ENCODE data around the gene DENND1A.

The DENND1A gene

GRCh38 chr9:123609844-123610243 lies 320.1 kb downstream of the DENND1A start:
- no peak overlapping the region for H3K27ac ChIP-seq (ENCODE audit: low read depth, low read length)
- H3K36me3 ChIP-seq (ENCODE audit: low read length) = no peaks in the 10 kb centered on the region
- no peak overlapping the region for H3K4me2 ChIP-seq (ENCODE audit: low read depth, low read length, poor library complexity, severe bottlenecking)
- TF ChIP-seq CTCF (IDR thresholded peaks at IDR 0.05; ENCODE audit: insufficient read depth, low read length, poor library complexity, severe bottlenecking) = no peak
- no peak for TF ChIP-seq EZH2phosphoT487 (conservative IDR thresholded peaks at IDR 0.05; ENCODE audit: low read length)
- no peaks in the 10 kb centered on the region for H3K79me2 ChIP-seq (ENCODE audit: insufficient read depth, low read length)
- no peak overlapping the region for H2AFZ ChIP-seq (ENCODE audit: low read depth, low read length, severe bottlenecking)
- H3K4me3 ChIP-seq (ENCODE audit: insufficient read depth, low read length, poor library complexity, severe bottlenecking) = no peak overlapping the region
- H3K27me3 ChIP-seq (ENCODE audit: low read length) = no peaks in the 10 kb centered on the region
- H3K9ac ChIP-seq (ENCODE audit: low read length) = no peak overlapping the region
- H3K9me2 ChIP-seq (replicated peaks; ENCODE audit: insufficient read depth, low read length) = no peaks in the 10 kb centered on the region
- no peaks in the 10 kb centered on the region for H3K9me3 ChIP-seq (ENCODE audit: insufficient read depth, low read length)
- no peaks in the 10 kb centered on the region for H4K20me1 ChIP-seq (ENCODE audit: low read depth, low read length)
- H3F3A ChIP-seq (ENCODE audit: insufficient read depth) = no peaks in the 10 kb centered on the region

DNA sequence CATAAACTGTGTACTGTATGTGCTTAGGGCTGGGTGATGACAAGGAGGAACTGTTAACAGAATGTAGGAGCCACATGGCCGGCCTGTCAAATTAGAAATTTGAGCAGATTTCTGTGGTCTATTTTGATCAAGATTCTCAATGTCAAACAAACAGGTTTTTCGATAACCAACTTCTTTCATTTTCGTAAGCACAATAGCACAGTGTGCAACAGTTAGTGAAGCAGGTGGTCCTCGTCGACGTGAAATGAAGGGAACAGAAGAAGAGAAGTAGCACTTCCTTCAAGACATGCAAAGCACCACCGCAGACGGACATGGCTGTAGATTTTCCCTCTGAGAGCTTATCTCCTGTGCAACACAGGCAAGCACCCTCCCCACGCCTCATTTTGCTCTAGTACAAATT lies 321.8 kb downstream of the DENND1A start:
- Histone ChIP-seq H3K27ac (ENCODE audit: low read depth, low read length) (no peak overlapping the region), H3K27me3 (ENCODE audit: low read length) (no peaks in the 10 kb centered on the region), H3K9me2 (replicated peaks; ENCODE audit: insufficient read depth, low read length) (no peaks in the 10 kb centered on the region), H3K36me3 (ENCODE audit: low read length) (no peaks in the 10 kb centered on the region), H2AFZ (ENCODE audit: low read depth, low read length, severe bottlenecking) (no peak overlapping the region), H3K9me3 (ENCODE audit: insufficient read depth, low read length) (no peaks in the 10 kb centered on the region), H3K4me2 (ENCODE audit: low read depth, low read length, poor library complexity, severe bottlenecking) (no peak overlapping the region), H3K9ac (ENCODE audit: low read length) (no peak overlapping the region), H3K79me2 (ENCODE audit: insufficient read depth, low read length) (no peaks in the 10 kb centered on the region), H3F3A (ENCODE audit: insufficient read depth) (no peaks in the 10 kb centered on the region), H4K20me1 (ENCODE audit: low read depth, low read length) (no peaks in the 10 kb centered on the region), H3K4me3 (ENCODE audit: insufficient read depth, low read length, poor library complexity, severe bottlenecking) (no peak overlapping the region)
- TF ChIP-seq CTCF (IDR thresholded peaks at IDR 0.05; ENCODE audit: insufficient read depth, low read length, poor library complexity, severe bottlenecking) = no peak
- no peak for TF ChIP-seq EZH2phosphoT487 (conservative IDR thresholded peaks at IDR 0.05; ENCODE audit: low read length)

- no peaks in the 10 kb centered on the region for H3K27me3 ChIP-seq (ENCODE audit: low read length)
- H3K36me3 ChIP-seq (ENCODE audit: low read length) = no peaks in the 10 kb centered on the region
- no peaks in the 10 kb centered on the region for H4K20me1 ChIP-seq (ENCODE audit: low read depth, low read length)
- H3F3A ChIP-seq (ENCODE audit: insufficient read depth) = no peaks in the 10 kb centered on the region
- H3K4me2 ChIP-seq (ENCODE audit: low read depth, low read length, poor library complexity, severe bottlenecking) = no peak overlapping the region
- TF ChIP-seq CTCF (IDR thresholded peaks at IDR 0.05; ENCODE audit: insufficient read depth, low read length, poor library complexity, severe bottlenecking) (no peak), EZH2phosphoT487 (conservative IDR thresholded peaks at IDR 0.05; ENCODE audit: low read length) (no peak)
- no peak overlapping the region for H2AFZ ChIP-seq (ENCODE audit: low read depth, low read length, severe bottlenecking)
- no peaks in the 10 kb centered on the region for H3K9me3 ChIP-seq (ENCODE audit: insufficient read depth, low read length)
- H3K79me2 ChIP-seq (ENCODE audit: insufficient read depth, low read length) = no peaks in the 10 kb centered on the region
- no peak overlapping the region for H3K4me3 ChIP-seq (ENCODE audit: insufficient read depth, low read length, poor library complexity, severe bottlenecking)
- no peaks in the 10 kb centered on the region for H3K9me2 ChIP-seq (replicated peaks; ENCODE audit: insufficient read depth, low read length)
- no peak overlapping the region for H3K27ac ChIP-seq (ENCODE audit: low read depth, low read length)
- H3K9ac ChIP-seq (ENCODE audit: low read length) = no peak overlapping the region
Measured at GRCh38 chr9:123607479-123607878, 322.4 kb downstream of the DENND1A start.

All from SU-DHL-6 (cell line).